ENCODE data around the gene FLNB. TPM values are rescaled to one million over a fixed set of nuclear protein-coding genes. Genes with fewer than 3 reads are reported as not detected.

The FLNB gene
- total and polyA plus RNA-seq, 10 of the 15 experiments (the other 5 are each of a cell fraction or from before 2014, with no cell fraction given): 13.6 to 51.8 (median 26.4) TPM

DNA sequence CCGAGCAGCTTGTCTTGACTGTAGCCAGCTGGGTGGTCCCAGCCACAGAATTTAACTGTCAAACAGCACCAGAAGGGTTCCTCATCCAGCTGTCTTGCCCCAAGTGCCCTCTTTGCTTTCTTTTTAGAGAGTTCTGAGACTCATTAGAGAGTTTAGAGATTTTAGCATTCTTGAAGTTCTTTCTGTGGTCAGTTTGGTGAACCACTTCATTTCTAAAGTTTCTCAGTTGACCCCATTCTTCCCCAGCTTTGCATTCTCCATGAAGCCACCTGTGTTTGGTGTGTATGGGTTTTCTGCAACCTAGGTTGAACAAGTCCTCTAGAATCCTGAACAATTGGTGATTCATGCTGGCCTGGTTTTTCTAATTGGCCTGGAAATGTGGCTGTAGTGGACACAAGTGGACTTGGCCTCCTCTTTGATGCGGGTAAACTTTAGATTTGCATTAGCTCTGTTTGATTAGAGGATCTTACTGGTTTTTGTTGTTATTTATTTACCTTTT lies 33.7 kb downstream of the FLNB start (continued):
- TF ChIP-seq, protein P1, sequence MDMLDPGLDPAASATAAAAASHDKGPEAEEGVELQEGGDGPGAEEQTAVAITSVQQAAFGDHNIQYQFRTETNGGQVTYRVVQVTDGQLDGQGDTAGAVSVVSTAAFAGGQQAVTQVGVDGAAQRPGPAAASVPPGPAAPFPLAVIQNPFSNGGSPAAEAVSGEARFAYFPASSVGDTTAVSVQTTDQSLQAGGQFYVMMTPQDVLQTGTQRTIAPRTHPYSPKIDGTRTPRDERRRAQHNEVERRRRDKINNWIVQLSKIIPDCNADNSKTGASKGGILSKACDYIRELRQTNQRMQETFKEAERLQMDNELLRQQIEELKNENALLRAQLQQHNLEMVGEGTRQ (IDR thresholded peaks at IDR 0.05; ENCODE audit: borderline replicate concordance, low read depth, low read length): no peak
- TF ChIP-seq, protein P2, sequence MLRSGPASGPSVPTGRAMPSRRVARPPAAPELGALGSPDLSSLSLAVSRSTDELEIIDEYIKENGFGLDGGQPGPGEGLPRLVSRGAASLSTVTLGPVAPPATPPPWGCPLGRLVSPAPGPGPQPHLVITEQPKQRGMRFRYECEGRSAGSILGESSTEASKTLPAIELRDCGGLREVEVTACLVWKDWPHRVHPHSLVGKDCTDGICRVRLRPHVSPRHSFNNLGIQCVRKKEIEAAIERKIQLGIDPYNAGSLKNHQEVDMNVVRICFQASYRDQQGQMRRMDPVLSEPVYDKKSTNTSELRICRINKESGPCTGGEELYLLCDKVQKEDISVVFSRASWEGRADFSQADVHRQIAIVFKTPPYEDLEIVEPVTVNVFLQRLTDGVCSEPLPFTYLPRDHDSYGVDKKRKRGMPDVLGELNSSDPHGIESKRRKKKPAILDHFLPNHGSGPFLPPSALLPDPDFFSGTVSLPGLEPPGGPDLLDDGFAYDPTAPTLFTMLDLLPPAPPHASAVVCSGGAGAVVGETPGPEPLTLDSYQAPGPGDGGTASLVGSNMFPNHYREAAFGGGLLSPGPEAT (IDR thresholded peaks at IDR 0.05; ENCODE audit: low read depth): peak; percentile 71; the same call in 1 of the 2 replicates
- TF ChIP-seq, protein P3, sequence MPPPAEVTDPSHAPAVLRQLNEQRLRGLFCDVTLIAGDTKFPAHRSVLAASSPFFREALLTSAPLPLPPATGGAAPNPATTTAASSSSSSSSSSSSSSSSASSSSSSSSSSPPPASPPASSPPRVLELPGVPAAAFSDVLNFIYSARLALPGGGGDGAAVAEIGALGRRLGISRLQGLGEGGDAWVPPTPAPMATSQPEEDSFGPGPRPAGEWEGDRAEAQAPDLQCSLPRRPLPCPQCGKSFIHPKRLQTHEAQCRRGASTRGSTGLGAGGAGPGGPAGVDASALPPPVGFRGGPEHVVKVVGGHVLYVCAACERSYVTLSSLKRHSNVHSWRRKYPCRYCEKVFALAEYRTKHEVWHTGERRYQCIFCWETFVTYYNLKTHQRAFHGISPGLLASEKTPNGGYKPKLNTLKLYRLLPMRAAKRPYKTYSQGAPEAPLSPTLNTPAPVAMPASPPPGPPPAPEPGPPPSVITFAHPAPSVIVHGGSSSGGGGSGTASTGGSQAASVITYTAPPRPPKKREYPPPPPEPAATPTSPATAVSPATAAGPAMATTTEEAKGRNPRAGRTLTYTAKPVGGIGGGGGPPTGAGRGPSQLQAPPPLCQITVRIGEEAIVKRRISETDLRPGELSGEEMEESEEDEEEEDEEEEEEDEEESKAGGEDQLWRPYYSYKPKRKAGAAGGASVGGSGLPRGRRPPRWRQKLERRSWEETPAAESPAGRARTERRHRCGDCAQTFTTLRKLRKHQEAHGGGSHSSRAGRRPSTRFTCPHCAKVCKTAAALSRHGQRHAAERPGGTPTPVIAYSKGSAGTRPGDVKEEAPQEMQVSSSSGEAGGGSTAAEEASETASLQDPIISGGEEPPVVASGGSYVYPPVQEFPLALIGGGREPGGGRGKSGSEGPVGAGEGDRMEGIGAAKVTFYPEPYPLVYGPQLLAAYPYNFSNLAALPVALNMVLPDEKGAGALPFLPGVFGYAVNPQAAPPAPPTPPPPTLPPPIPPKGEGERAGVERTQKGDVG (CRISPR knock-in tag; IDR thresholded peaks at IDR 0.05): no peak
- TF ChIP-seq STAT3 (IDR thresholded peaks at IDR 0.05; ENCODE audit: low read depth, low read length) (peak; percentile 86; the same call in 1 of the 2 replicates), JUND (IDR thresholded peaks at IDR 0.05; ENCODE audit: low read depth, low read length) (0 out of 2 replicates have a peak, but pooled peaks have one; percentile 8), EZH2 (IDR thresholded peaks at IDR 0.05; ENCODE audit: borderline replicate concordance, control insufficient read depth, low read depth, low read length) (no peak), CREB1 (IDR thresholded peaks at IDR 0.05; ENCODE audit: low read depth) (no peak), EED (IDR thresholded peaks at IDR 0.05; ENCODE audit: low read depth) (peak; percentile 75), MTA2 (IDR thresholded peaks at IDR 0.05; ENCODE audit: low read depth) (peak; percentile 96)
- TF ChIP-seq, protein P4, sequence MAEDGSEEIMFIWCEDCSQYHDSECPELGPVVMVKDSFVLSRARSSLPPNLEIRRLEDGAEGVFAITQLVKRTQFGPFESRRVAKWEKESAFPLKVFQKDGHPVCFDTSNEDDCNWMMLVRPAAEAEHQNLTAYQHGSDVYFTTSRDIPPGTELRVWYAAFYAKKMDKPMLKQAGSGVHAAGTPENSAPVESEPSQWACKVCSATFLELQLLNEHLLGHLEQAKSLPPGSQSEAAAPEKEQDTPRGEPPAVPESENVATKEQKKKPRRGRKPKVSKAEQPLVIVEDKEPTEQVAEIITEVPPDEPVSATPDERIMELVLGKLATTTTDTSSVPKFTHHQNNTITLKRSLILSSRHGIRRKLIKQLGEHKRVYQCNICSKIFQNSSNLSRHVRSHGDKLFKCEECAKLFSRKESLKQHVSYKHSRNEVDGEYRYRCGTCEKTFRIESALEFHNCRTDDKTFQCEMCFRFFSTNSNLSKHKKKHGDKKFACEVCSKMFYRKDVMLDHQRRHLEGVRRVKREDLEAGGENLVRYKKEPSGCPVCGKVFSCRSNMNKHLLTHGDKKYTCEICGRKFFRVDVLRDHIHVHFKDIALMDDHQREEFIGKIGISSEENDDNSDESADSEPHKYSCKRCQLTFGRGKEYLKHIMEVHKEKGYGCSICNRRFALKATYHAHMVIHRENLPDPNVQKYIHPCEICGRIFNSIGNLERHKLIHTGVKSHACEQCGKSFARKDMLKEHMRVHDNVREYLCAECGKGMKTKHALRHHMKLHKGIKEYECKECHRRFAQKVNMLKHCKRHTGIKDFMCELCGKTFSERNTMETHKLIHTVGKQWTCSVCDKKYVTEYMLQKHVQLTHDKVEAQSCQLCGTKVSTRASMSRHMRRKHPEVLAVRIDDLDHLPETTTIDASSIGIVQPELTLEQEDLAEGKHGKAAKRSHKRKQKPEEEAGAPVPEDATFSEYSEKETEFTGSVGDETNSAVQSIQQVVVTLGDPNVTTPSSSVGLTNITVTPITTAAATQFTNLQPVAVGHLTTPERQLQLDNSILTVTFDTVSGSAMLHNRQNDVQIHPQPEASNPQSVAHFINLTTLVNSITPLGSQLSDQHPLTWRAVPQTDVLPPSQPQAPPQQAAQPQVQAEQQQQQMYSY (CRISPR knock-in tag; IDR thresholded peaks at IDR 0.05): no peak
- TF ChIP-seq, protein P5, sequence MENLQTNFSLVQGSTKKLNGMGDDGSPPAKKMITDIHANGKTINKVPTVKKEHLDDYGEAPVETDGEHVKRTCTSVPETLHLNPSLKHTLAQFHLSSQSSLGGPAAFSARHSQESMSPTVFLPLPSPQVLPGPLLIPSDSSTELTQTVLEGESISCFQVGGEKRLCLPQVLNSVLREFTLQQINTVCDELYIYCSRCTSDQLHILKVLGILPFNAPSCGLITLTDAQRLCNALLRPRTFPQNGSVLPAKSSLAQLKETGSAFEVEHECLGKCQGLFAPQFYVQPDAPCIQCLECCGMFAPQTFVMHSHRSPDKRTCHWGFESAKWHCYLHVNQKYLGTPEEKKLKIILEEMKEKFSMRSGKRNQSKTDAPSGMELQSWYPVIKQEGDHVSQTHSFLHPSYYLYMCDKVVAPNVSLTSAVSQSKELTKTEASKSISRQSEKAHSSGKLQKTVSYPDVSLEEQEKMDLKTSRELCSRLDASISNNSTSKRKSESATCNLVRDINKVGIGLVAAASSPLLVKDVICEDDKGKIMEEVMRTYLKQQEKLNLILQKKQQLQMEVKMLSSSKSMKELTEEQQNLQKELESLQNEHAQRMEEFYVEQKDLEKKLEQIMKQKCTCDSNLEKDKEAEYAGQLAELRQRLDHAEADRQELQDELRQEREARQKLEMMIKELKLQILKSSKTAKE (IDR thresholded peaks at IDR 0.05; ENCODE audit: low read depth, poor library complexity, severe bottlenecking): peak; percentile 78
- TF ChIP-seq, protein P6, sequence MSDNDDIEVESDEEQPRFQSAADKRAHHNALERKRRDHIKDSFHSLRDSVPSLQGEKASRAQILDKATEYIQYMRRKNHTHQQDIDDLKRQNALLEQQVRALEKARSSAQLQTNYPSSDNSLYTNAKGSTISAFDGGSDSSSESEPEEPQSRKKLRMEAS (IDR thresholded peaks at IDR 0.05; ENCODE audit: low read depth, low read length): 0 out of 2 replicates have a peak, but pooled peaks have one; percentile 36

Data from GM12878 (cell line).